IMR-90 (cell line): ENCODE results near the gene LUC7L2. TPM values are rescaled to one million over a fixed set of nuclear protein-coding genes. Genes with fewer than 3 reads are reported as not detected.

Experiments
- ATAC-seq: fragments of 200-7000 bp; cut with Tn5 transposase; 2 replicates; pipeline ENCODE4 v1.9.1; 2020; ENCODE audit warnings: low read depth, mild to moderate bottlenecking, moderate library complexity
- BruUV-seq: library from RNA; stranded (reverse); fragments of 400-500 nt; replicated peaks from 2 replicates; lab custom pipeline; 2021; lab: Mats Ljungman, UMichigan
- CTCF ChIA-PET: fragments of 300-600 bp; formaldehyde crosslinking; extraction: SDS; loops from one replicate; lab custom pipeline; 2021; ENCODE audit warnings: antibody characterized with exemption; lab: Yijun Ruan, JAX
- POLR2A ChIA-PET: fragments of 300-600 bp; sonication (Branson Sonifier 250); formaldehyde crosslinking; loops from one replicate; lab custom pipeline; 2022; ENCODE audit warnings: antibody characterized with exemption; ENCODE audit not compliant: unreplicated experiment; lab: Charles Lee
- DNase-seq: peaks from one replicate; pipeline ENCODE4 v3.0.0; 2013
- H2AFZ ChIP-seq: replicated peaks from 2 replicates; pipeline ENCODE3; 2013; ENCODE audit warnings: low read length, mild to moderate bottlenecking; ENCODE audit not compliant: poor library complexity
- H2AK5ac ChIP-seq: 2 replicates; pipeline ENCODE4 v1.6.1; 2013; ENCODE audit warnings: low read depth, low read length, inconsistent platforms
- H2AK9ac ChIP-seq: replicated peaks from 2 replicates; pipeline ENCODE3; 2013; ENCODE audit warnings: mild to moderate bottlenecking, low read depth, low read length, moderate library complexity; ENCODE audit not compliant: poor library complexity
- H2BK120ac ChIP-seq: 2 replicates; pipeline ENCODE4 v1.6.1; 2013; ENCODE audit warnings: low read depth, low read length, inconsistent platforms
- H2BK15ac ChIP-seq: 3 replicates; pipeline ENCODE4 v1.6.1; 2013; ENCODE audit warnings: low read depth, low read length, inconsistent platforms
- H2BK20ac ChIP-seq: 2 replicates; pipeline ENCODE4 v1.6.1; 2013; ENCODE audit warnings: low read depth, mild to moderate bottlenecking, inconsistent platforms, low read length, moderate library complexity
- H2BK5ac ChIP-seq: 2 replicates; pipeline ENCODE4 v1.6.1; 2013; ENCODE audit warnings: mild to moderate bottlenecking, low read depth, low read length, inconsistent platforms; ENCODE audit not compliant: poor library complexity, severe bottlenecking
- H3K14ac ChIP-seq: replicated peaks from 2 replicates; pipeline ENCODE4 v1.6.1; 2013; ENCODE audit warnings: low read depth, low read length, inconsistent platforms
- H3K18ac ChIP-seq: 2 replicates; pipeline ENCODE4 v1.6.1; 2013; ENCODE audit warnings: low read depth, low read length, control low read depth
- H3K23ac ChIP-seq: 2 replicates; pipeline ENCODE4 v1.6.1; 2013; ENCODE audit warnings: low read depth, low read length, inconsistent platforms
- H3K27ac ChIP-seq: 2 replicates; pipeline ENCODE4 v1.5.1; 2013; ENCODE audit warnings: mild to moderate bottlenecking, control low read depth, low read length; ENCODE audit not compliant: insufficient read depth
- H3K27me3 ChIP-seq: 2 replicates; pipeline ENCODE4 v1.6.1; 2013; ENCODE audit warnings: low read length; ENCODE audit not compliant: control insufficient read depth, insufficient read depth
- H3K36me3 ChIP-seq: 2 replicates; pipeline ENCODE4 v1.6.1; 2013; ENCODE audit warnings: low read length, mixed read lengths; ENCODE audit not compliant: control insufficient read depth, insufficient read depth
- H3K4ac ChIP-seq: 2 replicates; pipeline ENCODE4 v1.6.1; 2013; ENCODE audit warnings: low read depth, low read length, inconsistent platforms
- H3K4me1 ChIP-seq: 2 replicates; pipeline ENCODE4 v1.6.1; 2013; ENCODE audit warnings: low read length, mixed read lengths; ENCODE audit not compliant: control insufficient read depth, insufficient read depth
- H3K4me2 ChIP-seq: 2 replicates; pipeline ENCODE4 v1.6.1; 2013; ENCODE audit warnings: low read depth, mild to moderate bottlenecking, control low read depth, low read length, moderate library complexity
- H3K4me3 ChIP-seq: 2 replicates; pipeline ENCODE4 v1.5.1; 2013; ENCODE audit warnings: low read depth, mild to moderate bottlenecking, control low read depth, low read length, moderate library complexity; ENCODE audit not compliant: insufficient read depth
- H3K56ac ChIP-seq: 2 replicates; pipeline ENCODE4 v1.6.1; 2013; ENCODE audit warnings: low read length, inconsistent platforms; ENCODE audit not compliant: insufficient read depth; ENCODE audit errors: extremely low read depth
- H3K79me1 ChIP-seq, 2 experiments: 2 replicates each; pipeline ENCODE4 v1.6.1; 2013; ENCODE audit warnings: low read length in 2 of 2, inconsistent platforms in 1 of 2, low read depth in 1 of 2
- H3K9ac ChIP-seq: 2 replicates; pipeline ENCODE4 v1.6.1; 2013; ENCODE audit warnings: low read depth, low read length, control low read depth
- H3K9me1 ChIP-seq: 2 replicates; pipeline ENCODE4 v1.6.1; 2013; ENCODE audit warnings: low read length, inconsistent platforms; ENCODE audit not compliant: insufficient read depth
- H3K9me3 ChIP-seq: 2 replicates; pipeline ENCODE4 v1.6.1; 2013; ENCODE audit warnings: low read length; ENCODE audit not compliant: control insufficient read depth, insufficient read depth
- H4K20me1 ChIP-seq: 2 replicates; pipeline ENCODE4 v1.6.1; 2013; ENCODE audit warnings: low read length, inconsistent platforms; ENCODE audit not compliant: insufficient read depth
- H4K5ac ChIP-seq: 2 replicates; pipeline ENCODE4 v1.6.1; 2013; ENCODE audit warnings: mild to moderate bottlenecking, low read depth, low read length, control low read depth
- H4K8ac ChIP-seq, 2 experiments: 2 replicates each; pipeline ENCODE4 v1.6.1; 2013; ENCODE audit warnings: low read depth in 2 of 2, low read length in 2 of 2, control low read depth in 1 of 2, inconsistent platforms in 1 of 2
- H4K91ac ChIP-seq: 2 replicates; pipeline ENCODE4 v1.6.1; 2013; ENCODE audit warnings: low read depth, low read length, inconsistent platforms; ENCODE audit not compliant: insufficient read depth
- BHLHE40 ChIP-seq: fragments of 150-350 bp; IDR thresholded peaks from 2 replicates; pipeline ENCODE4 v1.6.1; 2016; ENCODE audit warnings: mild to moderate bottlenecking, low read depth, low read length
- CEBPB ChIP-seq: IDR thresholded peaks from 2 replicates; pipeline ENCODE4 v1.6.1; 2012; ENCODE audit warnings: low read depth, low read length, improper control_type of control experiment
- CHD1 ChIP-seq: IDR thresholded peaks from 2 replicates; pipeline ENCODE4 v1.6.1; 2012; ENCODE audit warnings: low read depth, low read length, improper control_type of control experiment
- CTCF ChIP-seq: conservative IDR thresholded peaks from 2 replicates; pipeline ENCODE4 v1.5.1; 2012; ENCODE audit warnings: mild to moderate bottlenecking, low read depth, low read length, improper control_type of control experiment
- ELK1 ChIP-seq: fragments of 150-350 bp; IDR thresholded peaks from 2 replicates; pipeline ENCODE4 v1.6.1; 2016; ENCODE audit warnings: low read depth, mild to moderate bottlenecking, low read length, moderate library complexity, borderline replicate concordance
- FOS ChIP-seq: fragments of 150-350 bp; IDR thresholded peaks from 2 replicates; pipeline ENCODE4 v1.6.1; 2016; ENCODE audit warnings: low read depth, low read length
- MAFK ChIP-seq: IDR thresholded peaks from 2 replicates; pipeline ENCODE4 v1.6.1; 2012; ENCODE audit warnings: low read depth, low read length, improper control_type of control experiment
- MAZ ChIP-seq: IDR thresholded peaks from 2 replicates; pipeline ENCODE4 v1.6.1; 2012; ENCODE audit warnings: low read depth, mild to moderate bottlenecking, low read length, improper control_type of control experiment, moderate library complexity, borderline replicate concordance
- MXI1 ChIP-seq: IDR thresholded peaks from 2 replicates; pipeline ENCODE4 v1.6.1; 2012; ENCODE audit warnings: low read depth, mild to moderate bottlenecking, low read length, moderate library complexity, borderline replicate concordance
- NFE2L2 ChIP-seq: fragments of 150-350 bp; IDR thresholded peaks from 2 replicates; pipeline ENCODE4 v1.6.1; 2016; ENCODE audit warnings: low read depth, mild to moderate bottlenecking, low read length
- POLR2A ChIP-seq: IDR thresholded peaks from 2 replicates; pipeline ENCODE4 v1.6.1; 2012; ENCODE audit warnings: mild to moderate bottlenecking, low read depth, low read length
- RAD21 ChIP-seq: IDR thresholded peaks from 2 replicates; pipeline ENCODE4 v1.6.1; 2012; ENCODE audit warnings: low read length, improper control_type of control experiment
- RCOR1 ChIP-seq: IDR thresholded peaks from 2 replicates; pipeline ENCODE4 v1.6.1; 2012; ENCODE audit warnings: mild to moderate bottlenecking, low read length, improper control_type of control experiment; ENCODE audit not compliant: insufficient replicate concordance
- RFX5 ChIP-seq: IDR thresholded peaks from 2 replicates; pipeline ENCODE4 v1.8.0; 2012; ENCODE audit warnings: low read depth, mild to moderate bottlenecking, low read length, moderate library complexity
- SMC3 ChIP-seq: fragments of 150-350 bp; IDR thresholded peaks from 2 replicates; pipeline ENCODE4 v1.6.1; 2016; ENCODE audit warnings: low read depth, mild to moderate bottlenecking, antibody characterized with exemption, low read length, moderate library complexity
- USF2 ChIP-seq: fragments of 150-350 bp; IDR thresholded peaks from 2 replicates; pipeline ENCODE4 v1.6.1; 2017; ENCODE audit warnings: mild to moderate bottlenecking, antibody characterized with exemption, low read length, low read depth
- WGBS, 2 experiments: methylation state at CpG; one replicate each; pipeline versions ENCODE4 v1.1.5 to v1.1.7; 2013; ENCODE audit warnings: missing lambda C conversion rate in 2 of 2; ENCODE audit not compliant: insufficient read length in 1 of 2; ENCODE audit errors: extremely low coverage in 2 of 2; 5-methylcytosine and 5-hydroxymethylcytosine counted together
- dilution Hi-C: fragments of 300-500 bp; cut with HindIII; formaldehyde crosslinking; loops from one replicate; pipeline ENCODE4 v1.14.3; 2018; ENCODE audit warnings: low sequenced_read_pairs; ENCODE audit not compliant: unreplicated experiment
- in situ Hi-C: fragments of 300-500 bp; cut with MboI; formaldehyde crosslinking; loops from 3 replicates; pipeline ENCODE4 v1.14.3; 2019; ENCODE audit warnings: low sequenced_read_pairs, inconsistent platforms, mixed read lengths
- intact Hi-C: fragments of 100-400 bp; cut with micrococcal nuclease; formaldehyde crosslinking; loops from 2 replicates; pipeline ENCODE4 v1.10.0; 2022
- polyA plus RNA-seq, 3 experiments: library from polyadenylated mRNA; depleted of rRNA; stranded (reverse); fragments of >200 nt; gene quantifications; 2 replicates each; pipeline ENCODE4 v1.2.3, GENCODE V29; 2012; ENCODE audit warnings: low replicate concordance in 1 of 3
- total RNA-seq: library from RNA; depleted of rRNA; stranded (reverse); fragments of >200 nt; gene quantifications from 2 replicates; pipeline ENCODE4 v1.2.3, GENCODE V29; 2012

The LUC7L2 gene
- total and polyA plus RNA-seq, 2 of the 4 experiments (the other 2 are of a cell fraction) = 14.9 to 31.8 TPM

GRCh38 chr7:139431459-139431858, 71.8 kb downstream of the LUC7L2 start:
- ChIA-PET POLR2A (no interaction called here), CTCF (no interaction called here)
- H3K4me3 ChIP-seq = no peak overlapping the region
- peaks cover 9% of the 10 kb centered on the region for H3K36me3 ChIP-seq
- H3K18ac ChIP-seq = no peak overlapping the region
- H3K9me3 ChIP-seq = no peaks in the 10 kb centered on the region
- no peak overlapping the region for H3K4ac ChIP-seq
- no TSS peak for BruUV-seq
- no peaks in the 10 kb centered on the region for H4K20me1 ChIP-seq
- no peak overlapping the region for H2AFZ ChIP-seq
- no peak overlapping the region for H3K4me2 ChIP-seq
- peak; percentile 25 for DNase-seq
- H3K56ac ChIP-seq = no peak overlapping the region
- no peak overlapping the region for H4K91ac ChIP-seq
- no peak overlapping the region for H4K8ac ChIP-seq
- no peak overlapping the region for H3K23ac ChIP-seq
- dilution Hi-C loops = no loop called here
- no peaks in the 10 kb centered on the region; the same call in 1 of the 2 replicates for H3K4me1 ChIP-seq
- no peak overlapping the region for H2BK120ac ChIP-seq
- no peak overlapping the region for H2AK9ac ChIP-seq
- no peak overlapping the region for H2BK5ac ChIP-seq
- in situ Hi-C loops = loop anchor here (10.0 kb wide), 1 partner anchor 573 kb away; no protein-coding TSS in a partner anchor
- no peak overlapping the region for H3K9ac ChIP-seq
- no peak overlapping the region for H4K5ac ChIP-seq
- ATAC-seq = no peak
- H3K79me1 ChIP-seq = peaks cover 0 to 5% of the 10 kb centered on the region in 2 experiments; a peak in 1 of 4 replicates
- no peak overlapping the region for H2BK20ac ChIP-seq
- no peak overlapping the region for H2BK15ac ChIP-seq
- TF ChIP-seq MXI1 = no peak
- TF ChIP-seq RCOR1 = no peak
- no peak for TF ChIP-seq CHD1
- no peak for TF ChIP-seq RAD21
- TF ChIP-seq CTCF = no peak
- TF ChIP-seq CEBPB = no peak
- no peak for TF ChIP-seq MAFK
- no peak for TF ChIP-seq POLR2A
- no peak for TF ChIP-seq BHLHE40
- TF ChIP-seq RFX5 = no peak
- TF ChIP-seq MAZ = no peak
- no peak for TF ChIP-seq ELK1
- TF ChIP-seq NFE2L2 = no peak
- TF ChIP-seq SMC3 = no peak
- no peak for TF ChIP-seq USF2
- no peak for TF ChIP-seq FOS
- intact Hi-C loops = no loop called here
- peaks cover 7% of the 10 kb centered on the region; the same call in 1 of the 2 replicates for H3K9me1 ChIP-seq
- no peak overlapping the region for H3K27ac ChIP-seq
- no peak overlapping the region for H3K14ac ChIP-seq
- no peak overlapping the region for H2AK5ac ChIP-seq
- WGBS, 2 experiments = no CpG with 5 or more reads among the region's 3 CpGs
- H3K27me3 ChIP-seq = no peaks in the 10 kb centered on the region
